HepG2 (cell line): ENCODE data around the gene CHMP5. TPM values are rescaled to one million over a fixed set of nuclear protein-coding genes. Genes with fewer than 3 reads are reported as not detected.

ENCODE experiments used
- CENPX ChIP-seq: sonication (generic); formaldehyde crosslinking; IDR thresholded peaks from 2 replicates; pipeline ENCODE4 v1.9.0; 2021; ENCODE audit warnings: mild to moderate bottlenecking, missing genetic modification reagents, moderate library complexity
- HNF4A ChIP-seq: sonication (generic); formaldehyde crosslinking; IDR thresholded peaks from 2 replicates; pipeline ENCODE4 v1.4.0; 2020; ENCODE audit warnings: missing genetic modification reagents
- KDM4B ChIP-seq: sonication (generic); formaldehyde crosslinking; IDR thresholded peaks from 2 replicates; pipeline ENCODE4 v1.4.0; 2020; ENCODE audit warnings: missing genetic modification reagents
- MTF2 ChIP-seq: sonication (generic); formaldehyde crosslinking; IDR thresholded peaks from 2 replicates; pipeline ENCODE4 v1.5.0; 2020; ENCODE audit warnings: missing genetic modification reagents, borderline replicate concordance
- POGZ ChIP-seq: sonication (generic); formaldehyde crosslinking; IDR thresholded peaks from 2 replicates; pipeline ENCODE4 v1.4.0; 2020; ENCODE audit warnings: mild to moderate bottlenecking, missing genetic modification reagents
- RARG ChIP-seq: sonication (generic); formaldehyde crosslinking; IDR thresholded peaks from 2 replicates; pipeline ENCODE4 v1.4.0; 2020; ENCODE audit warnings: low read depth, mild to moderate bottlenecking, missing genetic modification reagents
- SP5 ChIP-seq: IDR thresholded peaks from 2 replicates; pipeline ENCODE4 v1.6.1; 2016; ENCODE audit warnings: low read depth, borderline replicate concordance
- TBP ChIP-seq: sonication (generic); formaldehyde crosslinking; IDR thresholded peaks from 2 replicates; pipeline ENCODE4 v1.5.0; 2020; ENCODE audit warnings: missing genetic modification reagents
- ZMYM2 ChIP-seq: sonication (generic); formaldehyde crosslinking; IDR thresholded peaks from 2 replicates; pipeline ENCODE4 v1.8.0; 2022; ENCODE audit warnings: mild to moderate bottlenecking, missing genetic modification reagents
- ZNF260 ChIP-seq: sonication (generic); formaldehyde crosslinking; IDR thresholded peaks from 2 replicates; pipeline ENCODE4 v1.4.0; 2020; ENCODE audit warnings: missing genetic modification reagents, low read depth, mild to moderate bottlenecking, borderline replicate concordance
- ZNF318 ChIP-seq: sonication (generic); formaldehyde crosslinking; IDR thresholded peaks from 2 replicates; pipeline ENCODE4 v1.4.0; 2020; ENCODE audit warnings: mild to moderate bottlenecking, missing genetic modification reagents
- ZNF333 ChIP-seq: sonication (generic); formaldehyde crosslinking; IDR thresholded peaks from 2 replicates; pipeline ENCODE4 v1.4.0; 2020; ENCODE audit warnings: mild to moderate bottlenecking, missing genetic modification reagents, borderline replicate concordance
- ZNF33A ChIP-seq: sonication (generic); formaldehyde crosslinking; IDR thresholded peaks from 2 replicates; pipeline ENCODE4 v1.5.1; 2020; ENCODE audit warnings: missing genetic modification reagents, mild to moderate bottlenecking, moderate library complexity, borderline replicate concordance
- ZNF367 ChIP-seq: sonication (generic); formaldehyde crosslinking; IDR thresholded peaks from 2 replicates; pipeline ENCODE4 v1.4.0; 2020; ENCODE audit warnings: missing genetic modification reagents, borderline replicate concordance
- ZNF451 ChIP-seq: sonication (generic); formaldehyde crosslinking; IDR thresholded peaks from 2 replicates; pipeline ENCODE4 v1.5.0; 2020; ENCODE audit warnings: mild to moderate bottlenecking, missing genetic modification reagents
- ZNF546 ChIP-seq: sonication (generic); formaldehyde crosslinking; conservative IDR thresholded peaks from 2 replicates; pipeline ENCODE4 v1.8.1; 2023; ENCODE audit warnings: mild to moderate bottlenecking, missing genetic modification reagents
- ZNF687 ChIP-seq: sonication (generic); formaldehyde crosslinking; IDR thresholded peaks from 2 replicates; pipeline ENCODE4 v1.5.1; 2020; ENCODE audit warnings: mild to moderate bottlenecking, missing genetic modification reagents, moderate library complexity
- polyA plus RNA-seq, 8 experiments: library from polyadenylated mRNA; depleted of rRNA in 3 of 8; stranded (reverse) in 7 of 8; unstranded in 1 of 8; fragments of >200 nt; fragmentation: Illumina TruSeq in 4 of 8; extraction: Trizol in 4 of 8; gene quantifications; 2 replicates each; pipeline versions ENCODE4 v1.2.1 to v1.2.3, GENCODE V29; 2011 to 2016; ENCODE audit warnings: low read depth in 4 of 8, missing spikeins in 1 of 8, mixed read lengths in 1 of 8; ENCODE audit not compliant: insufficient read depth in 1 of 8
- total RNA-seq, 5 experiments: library from RNA; depleted of rRNA; stranded (reverse); fragments of >200 nt; fragmentation: Illumina TruSeq; extraction: Trizol; gene quantifications; 2 replicates each; pipeline ENCODE4 v1.2.3, GENCODE V29; 2016; ENCODE audit warnings: low read depth in 1 of 5
- TF ChIP-seq, protein P1 (sequence below): sonication (generic); formaldehyde crosslinking; IDR thresholded peaks from 2 replicates; pipeline ENCODE4 v1.4.0; 2020; ENCODE audit warnings: missing genetic modification reagents
- TF ChIP-seq, protein P2 (sequence below): sonication (generic); formaldehyde crosslinking; IDR thresholded peaks from 2 replicates; pipeline ENCODE4 v1.5.0; 2020; ENCODE audit warnings: missing genetic modification reagents, mild to moderate bottlenecking, borderline replicate concordance

The CHMP5 gene
- total and polyA plus RNA-seq, 2 of the 13 experiments (the other 11 are each of a cell fraction or from before 2014, with no cell fraction given): 46.0 to 57.3 TPM

DNA sequence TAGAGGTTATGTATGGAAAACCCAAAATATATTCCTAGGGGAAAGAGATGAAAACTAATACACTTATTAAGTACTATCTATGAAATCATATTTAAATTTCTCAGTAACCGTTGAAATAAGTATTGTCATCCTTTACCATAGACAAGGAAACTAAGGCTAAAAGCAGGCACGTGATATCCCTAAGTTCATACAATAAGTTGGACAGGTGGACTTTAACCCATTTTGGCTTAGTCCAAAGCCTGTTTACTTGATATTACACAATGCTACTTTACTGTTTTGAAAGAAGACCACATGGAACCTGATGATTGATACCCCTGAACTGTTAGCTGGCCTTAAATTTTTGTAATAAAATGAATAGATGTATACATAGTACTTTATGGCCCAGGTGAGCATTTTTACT is 28.9 kb downstream of the CHMP5 start (continued):
- TF ChIP-seq ZMYM2 (CRISPR knock-in tag) (no peak), ZNF318 (no peak), ZNF367 (CRISPR knock-in tag) (no peak), ZNF260 (CRISPR knock-in tag) (no peak), CENPX (no peak), HNF4A (CRISPR knock-in tag) (peak; percentile 96), ZNF546 (CRISPR knock-in tag) (no peak), POGZ (CRISPR knock-in tag) (peak; percentile 64), ZNF687 (CRISPR knock-in tag) (no peak), MTF2 (CRISPR knock-in tag) (no peak), RARG (CRISPR knock-in tag) (no peak), TBP (CRISPR knock-in tag) (no peak), ZNF33A (no peak), KDM4B (CRISPR knock-in tag) (no peak), SP5 (CRISPR knock-in tag) (no peak), ZNF451 (CRISPR knock-in tag) (no peak), ZNF333 (CRISPR knock-in tag) (no peak)
- TF ChIP-seq, protein P1, sequence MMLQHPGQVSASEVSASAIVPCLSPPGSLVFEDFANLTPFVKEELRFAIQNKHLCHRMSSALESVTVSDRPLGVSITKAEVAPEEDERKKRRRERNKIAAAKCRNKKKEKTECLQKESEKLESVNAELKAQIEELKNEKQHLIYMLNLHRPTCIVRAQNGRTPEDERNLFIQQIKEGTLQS (CRISPR knock-in tag): no peak
- TF ChIP-seq, protein P2, sequence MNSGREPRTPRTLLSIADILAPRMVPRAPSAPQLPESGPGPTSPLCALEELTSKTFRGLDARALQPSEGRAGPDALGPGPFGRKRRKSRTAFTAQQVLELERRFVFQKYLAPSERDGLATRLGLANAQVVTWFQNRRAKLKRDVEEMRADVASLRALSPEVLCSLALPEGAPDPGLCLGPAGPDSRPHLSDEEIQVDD (CRISPR knock-in tag): no peak
